ENCODE data around the gene ARRDC5. TPM values are rescaled to one million over a fixed set of nuclear protein-coding genes. Genes with fewer than 3 reads are reported as not detected.
A peak's percentile ranks its signal among the peaks of the same experiment; 100 is the strongest.
"Not testable (repeated sequence)": the region's sequence is repeated elsewhere in the genome, so short reads cannot be mapped to it uniquely, and the experiment has no call there.

The ARRDC5 gene
- total RNA-seq, 1 donor from 2014 or later = not detected

- no peak overlapping the region for H3K4me3 ChIP-seq (ENCODE audit: low read depth, low read length)
- TF ChIP-seq CTCF (IDR thresholded peaks at IDR 0.05; ENCODE audit: insufficient read depth, low read length, poor library complexity, severe bottlenecking) = no peak
- no peak for DNase-seq (ENCODE audit: low read depth)
- H3K27me3 ChIP-seq (ENCODE audit: control insufficient read depth, insufficient read depth, low read length) = no peaks in the 10 kb centered on the region
- peaks cover 3% of the 10 kb centered on the region for H3K36me3 ChIP-seq (ENCODE audit: control insufficient read depth, insufficient read depth, low read length)
Observed at GRCh38 chr19:4852484-4852883, 50.2 kb downstream of the ARRDC5 start.

GRCh38 chr19:4851551-4852290 is 51.0 kb downstream of the ARRDC5 start:
- peak; percentile 88 for DNase-seq (ENCODE audit: low read depth)
- peaks cover 3% of the 10 kb centered on the region for H3K36me3 ChIP-seq (ENCODE audit: control insufficient read depth, insufficient read depth, low read length)

GRCh38 chr19:4849019-4849418 is 53.7 kb downstream of the ARRDC5 start:
- TF ChIP-seq CTCF (IDR thresholded peaks at IDR 0.05; ENCODE audit: insufficient read depth, low read length, poor library complexity, severe bottlenecking) = no peak
- H3K36me3 ChIP-seq (ENCODE audit: control insufficient read depth, insufficient read depth, low read length) = no peaks in the 10 kb centered on the region
- no peak overlapping the region for H3K4me3 ChIP-seq (ENCODE audit: low read depth, low read length)
- H3K27me3 ChIP-seq (ENCODE audit: control insufficient read depth, insufficient read depth, low read length) = no peaks in the 10 kb centered on the region
- DNase-seq (ENCODE audit: low read depth) = no peak

More at GRCh38 chr19:4851551-4852290, 51.0 kb downstream of the ARRDC5 start:
- TF ChIP-seq CTCF (IDR thresholded peaks at IDR 0.05; ENCODE audit: insufficient read depth, low read length, poor library complexity, severe bottlenecking) = peak; percentile 93
- Histone ChIP-seq H3K27me3 (ENCODE audit: control insufficient read depth, insufficient read depth, low read length) (no peaks in the 10 kb centered on the region), H3K4me3 (ENCODE audit: low read depth, low read length) (no peak overlapping the region)

- no peaks in the 10 kb centered on the region for H3K27me3 ChIP-seq (ENCODE audit: control insufficient read depth, insufficient read depth, low read length)
- no peak for DNase-seq (ENCODE audit: low read depth)
- no peaks in the 10 kb centered on the region for H3K36me3 ChIP-seq (ENCODE audit: control insufficient read depth, insufficient read depth, low read length)
- H3K4me3 ChIP-seq (ENCODE audit: low read depth, low read length) = no peak overlapping the region
- no peak for TF ChIP-seq CTCF (IDR thresholded peaks at IDR 0.05; ENCODE audit: insufficient read depth, low read length, poor library complexity, severe bottlenecking)
Observed at GRCh38 chr19:4847190-4847973, 55.3 kb downstream of the ARRDC5 start.

GRCh38 chr19:4845975-4846374 is 56.7 kb downstream of the ARRDC5 start:
- DNase-seq (ENCODE audit: low read depth); H3K27me3 ChIP-seq (ENCODE audit: control insufficient read depth, insufficient read depth, low read length); H3K4me3 ChIP-seq (ENCODE audit: low read depth, low read length); H3K36me3 ChIP-seq (ENCODE audit: control insufficient read depth, insufficient read depth, low read length): not testable (repeated sequence)

GRCh38 chr19:4844348-4845179 is 58.1 kb downstream of the ARRDC5 start:
- peak; percentile 69 for DNase-seq (ENCODE audit: low read depth)
- Histone ChIP-seq H3K4me3 (ENCODE audit: low read depth, low read length) (no peak overlapping the region), H3K27me3 (ENCODE audit: control insufficient read depth, insufficient read depth, low read length) (no peaks in the 10 kb centered on the region), H3K36me3 (ENCODE audit: control insufficient read depth, insufficient read depth, low read length) (no peaks in the 10 kb centered on the region)
- TF ChIP-seq CTCF (IDR thresholded peaks at IDR 0.05; ENCODE audit: insufficient read depth, low read length, poor library complexity, severe bottlenecking) = no peak

Measured in kidney epithelial cell (primary cell).